Measurements from ENCODE around the gene ERAL1.
A peak's percentile ranks its signal among the peaks of the same experiment; 100 is the strongest.

DNA sequence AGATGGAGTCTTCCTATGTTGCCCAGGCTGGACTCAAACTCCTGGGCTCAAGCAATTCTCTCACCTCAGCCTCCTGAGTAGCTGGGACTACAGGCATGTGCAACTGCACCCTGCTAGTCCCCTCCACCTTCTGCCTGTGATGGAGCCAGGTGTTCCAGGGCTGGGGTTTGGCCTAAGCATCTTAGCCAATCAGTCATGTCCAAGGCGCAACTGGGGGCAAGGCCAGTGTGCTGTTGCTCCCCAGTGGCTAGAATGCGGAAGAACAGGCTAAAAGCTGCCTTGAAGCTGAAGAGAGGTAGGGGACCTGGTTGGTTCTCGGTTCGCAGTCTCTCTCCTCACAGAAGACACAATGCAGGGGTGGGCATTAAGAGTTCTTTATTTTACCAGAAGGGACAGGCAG is 24.2 kb downstream of the ERAL1 start:
- TF ChIP-seq EZH2 (IDR thresholded peaks at IDR 0.05; ENCODE audit: low read depth, low read length, severe bottlenecking) (no peak), SP1 (IDR thresholded peaks at IDR 0.05; ENCODE audit: low read depth, low read length) (no peak), NRF1 (IDR thresholded peaks at IDR 0.05; ENCODE audit: low read depth, low read length) (no peak), YY1 (IDR thresholded peaks at IDR 0.05; ENCODE audit: low read depth, low read length) (no peak), POLR2A (IDR thresholded peaks at IDR 0.05; ENCODE audit: control extremely low read depth in 1 of 2, low read depth in 2 of 2, low read length in 2 of 2) (no peak), RAD21 (IDR thresholded peaks at IDR 0.05 in 1 of 2, conservative IDR thresholded peaks at IDR 0.05 in 1 of 2; ENCODE audit: low read depth in 2 of 2, low read length in 2 of 2) (peak; percentile 90 to 94)
- TF ChIP-seq, protein P1, sequence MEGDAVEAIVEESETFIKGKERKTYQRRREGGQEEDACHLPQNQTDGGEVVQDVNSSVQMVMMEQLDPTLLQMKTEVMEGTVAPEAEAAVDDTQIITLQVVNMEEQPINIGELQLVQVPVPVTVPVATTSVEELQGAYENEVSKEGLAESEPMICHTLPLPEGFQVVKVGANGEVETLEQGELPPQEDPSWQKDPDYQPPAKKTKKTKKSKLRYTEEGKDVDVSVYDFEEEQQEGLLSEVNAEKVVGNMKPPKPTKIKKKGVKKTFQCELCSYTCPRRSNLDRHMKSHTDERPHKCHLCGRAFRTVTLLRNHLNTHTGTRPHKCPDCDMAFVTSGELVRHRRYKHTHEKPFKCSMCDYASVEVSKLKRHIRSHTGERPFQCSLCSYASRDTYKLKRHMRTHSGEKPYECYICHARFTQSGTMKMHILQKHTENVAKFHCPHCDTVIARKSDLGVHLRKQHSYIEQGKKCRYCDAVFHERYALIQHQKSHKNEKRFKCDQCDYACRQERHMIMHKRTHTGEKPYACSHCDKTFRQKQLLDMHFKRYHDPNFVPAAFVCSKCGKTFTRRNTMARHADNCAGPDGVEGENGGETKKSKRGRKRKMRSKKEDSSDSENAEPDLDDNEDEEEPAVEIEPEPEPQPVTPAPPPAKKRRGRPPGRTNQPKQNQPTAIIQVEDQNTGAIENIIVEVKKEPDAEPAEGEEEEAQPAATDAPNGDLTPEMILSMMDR (IDR thresholded peaks at IDR 0.05; ENCODE audit: control extremely low read depth in 1 of 3, insufficient read depth in 1 of 3, low read depth in 1 of 3, low read length in 3 of 3) = peak; percentile 81 to 96 (median 85)
- TF ChIP-seq, protein P2, sequence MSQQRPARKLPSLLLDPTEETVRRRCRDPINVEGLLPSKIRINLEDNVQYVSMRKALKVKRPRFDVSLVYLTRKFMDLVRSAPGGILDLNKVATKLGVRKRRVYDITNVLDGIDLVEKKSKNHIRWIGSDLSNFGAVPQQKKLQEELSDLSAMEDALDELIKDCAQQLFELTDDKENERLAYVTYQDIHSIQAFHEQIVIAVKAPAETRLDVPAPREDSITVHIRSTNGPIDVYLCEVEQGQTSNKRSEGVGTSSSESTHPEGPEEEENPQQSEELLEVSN (IDR thresholded peaks at IDR 0.05) = no peak
- TF ChIP-seq, protein P3, sequence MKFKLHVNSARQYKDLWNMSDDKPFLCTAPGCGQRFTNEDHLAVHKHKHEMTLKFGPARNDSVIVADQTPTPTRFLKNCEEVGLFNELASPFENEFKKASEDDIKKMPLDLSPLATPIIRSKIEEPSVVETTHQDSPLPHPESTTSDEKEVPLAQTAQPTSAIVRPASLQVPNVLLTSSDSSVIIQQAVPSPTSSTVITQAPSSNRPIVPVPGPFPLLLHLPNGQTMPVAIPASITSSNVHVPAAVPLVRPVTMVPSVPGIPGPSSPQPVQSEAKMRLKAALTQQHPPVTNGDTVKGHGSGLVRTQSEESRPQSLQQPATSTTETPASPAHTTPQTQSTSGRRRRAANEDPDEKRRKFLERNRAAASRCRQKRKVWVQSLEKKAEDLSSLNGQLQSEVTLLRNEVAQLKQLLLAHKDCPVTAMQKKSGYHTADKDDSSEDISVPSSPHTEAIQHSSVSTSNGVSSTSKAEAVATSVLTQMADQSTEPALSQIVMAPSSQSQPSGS (IDR thresholded peaks at IDR 0.05; ENCODE audit: low read length) = no peak

Measured in H1 (cell line).